ENCODE data around the gene ORAI3. TPM values are rescaled to one million over a fixed set of nuclear protein-coding genes. Genes with fewer than 3 reads are reported as not detected.

Gene ORAI3
- total RNA-seq, 1 experiment from 2014 or later = 9.0 TPM

- no peaks in the 10 kb centered on the region for H3K9me2 ChIP-seq (ENCODE audit: insufficient read depth)
- ChIA-PET CTCF (interaction anchor here (1.1 to 1.7 kb wide), 2 partner anchors 11 to 63 kb away, joined by 3 to 5 read pairs; partner anchors contain the start of gene HSD3B7), POLR2A (interaction anchor here (0.9 kb wide), 1 partner anchor 36 kb away, joined by 4 read pairs; the partner anchor contains the start of gene STX4), RAD21 (ENCODE audit: low non-redundant PET in 1 of 2, low total read pairs in 2 of 2, uncharacterized antibody in 2 of 2, unreplicated experiment in 2 of 2) (interaction anchor here in 1 of 2 experiments (0.8 to 1.3 kb wide), 2 partner anchors 12 to 144 kb away, joined by 3 read pairs; no protein-coding TSS in a partner anchor)
- intact Hi-C loops (cut with micrococcal nuclease) = loop anchor here (5.0 kb wide), 2 partner anchors 75 to 95 kb away; partner anchors contain the start of genes VKORC1, ZNF646 and ZNF668
- BruUV-seq (replicated peaks) = TSS peak; percentile 80
- H2AFZ ChIP-seq (ENCODE audit: low read depth, low read length, poor library complexity, severe bottlenecking) = peak overlapping the region; percentile 13
- DNase-seq (ENCODE audit: low read depth, low spot score) (peak; percentile 43), ATAC-seq (peak; percentile 89)
- H3K9me3 ChIP-seq (ENCODE audit: control insufficient read depth in 1 of 2, insufficient read depth in 1 of 2, low read depth in 1 of 2, low read length in 2 of 2) = no peaks in the 10 kb centered on the region
- peak overlapping the region; percentile 99 for H3K4me2 ChIP-seq (ENCODE audit: low read length)
- peak overlapping the region; percentile 87 for H3K9ac ChIP-seq (ENCODE audit: low read length)
- H3K79me2 ChIP-seq (ENCODE audit: insufficient read depth, low read length) = no peaks in the 10 kb centered on the region
- H4K20me1 ChIP-seq (ENCODE audit: insufficient read depth) = no peaks in the 10 kb centered on the region
- peak overlapping the region; percentile 72 for H3K27ac ChIP-seq (ENCODE audit: low read depth, low read length)
- no peaks in the 10 kb centered on the region for H3K27me3 ChIP-seq (ENCODE audit: insufficient read depth, low read length)
- peak overlapping the region; percentile 72 to 83 for H3K4me3 ChIP-seq (replicated peaks in 1 of 2; ENCODE audit: low read depth in 1 of 2, low read length in 2 of 2)
- no peaks in the 10 kb centered on the region for H3K36me3 ChIP-seq (ENCODE audit: control insufficient read depth in 1 of 2, insufficient read depth in 2 of 2, low read length in 2 of 2)
- H3K4me1 ChIP-seq (ENCODE audit: control insufficient read depth in 1 of 2, insufficient read depth in 2 of 2, low read length in 2 of 2) = peaks cover 22 to 44% of the 10 kb centered on the region in 2 experiments
- TF ChIP-seq SRF (IDR thresholded peaks at IDR 0.05; ENCODE audit: low read depth) = no peak; the same call in 1 of the 2 replicates
- no peak for TF ChIP-seq CBX3 (IDR thresholded peaks at IDR 0.05; ENCODE audit: low read depth)
- no peak for TF ChIP-seq POLR2A (IDR thresholded peaks at IDR 0.05; ENCODE audit: borderline replicate concordance, extremely low read depth, insufficient read depth, insufficient read length)
- no peak for TF ChIP-seq ZBTB33 (IDR thresholded peaks at IDR 0.05; ENCODE audit: extremely low read depth, insufficient replicate concordance, low read length)
- TF ChIP-seq YY1 (IDR thresholded peaks at IDR 0.05; ENCODE audit: extremely low read depth, insufficient replicate concordance, low read depth, low read length) = no peak
- no peak for TF ChIP-seq CEBPB (IDR thresholded peaks at IDR 0.05; ENCODE audit: low read depth)
- TF ChIP-seq RAD21 (IDR thresholded peaks at IDR 0.05; ENCODE audit: low read depth) = no peak
- TF ChIP-seq JUND (IDR thresholded peaks at IDR 0.05) = no peak
- TF ChIP-seq ZNF274 (IDR thresholded peaks at IDR 0.05; ENCODE audit: low read depth, low read length) = no peak
- TF ChIP-seq TCF7L2 (IDR thresholded peaks at IDR 0.05; ENCODE audit: borderline replicate concordance, extremely low read depth, insufficient read depth, insufficient read length) = no peak
- TF ChIP-seq EZH2phosphoT487 (IDR thresholded peaks at IDR 0.05; ENCODE audit: borderline replicate concordance) = no peak
- TF ChIP-seq REST (IDR thresholded peaks at IDR 0.05; ENCODE audit: low read depth) = no peak
- no peak for TF ChIP-seq ZFX (IDR thresholded peaks at IDR 0.05)
- peak; percentile 37; the same call in 1 of the 2 replicates for TF ChIP-seq SP1 (IDR thresholded peaks at IDR 0.05; ENCODE audit: low read depth)
- TF ChIP-seq FOSL1 (IDR thresholded peaks at IDR 0.05; ENCODE audit: low read depth) = no peak
- TF ChIP-seq POLR2AphosphoS5 (IDR thresholded peaks at IDR 0.05; ENCODE audit: low read depth, low read length) = peak; percentile 87
- no peak; the same call in 1 of the 2 replicates for TF ChIP-seq MAX (IDR thresholded peaks at IDR 0.05)
- TF ChIP-seq ELF1 (IDR thresholded peaks at IDR 0.05; ENCODE audit: borderline replicate concordance, low read depth) = no peak
- TF ChIP-seq CTCF (IDR thresholded peaks at IDR 0.05 in 2 of 3, conservative IDR thresholded peaks at IDR 0.05 in 1 of 3; ENCODE audit: borderline replicate concordance in 1 of 3, insufficient read depth in 1 of 3, low read depth in 2 of 3, low read length in 2 of 3) = no peak
These were observed 48.3 kb downstream of the ORAI3 start for GRCh38 chr16:30996985-30997724.
